GM23338 (cell line): ENCODE data around the gene MEPE. TPM values are rescaled to one million over a fixed set of nuclear protein-coding genes. Genes with fewer than 3 reads are reported as not detected.

Experiments used
- ATAC-seq: fragments of 200-7000 bp; cut with Tn5 transposase; 3 replicates; pipeline ENCODE4 v1.9.1; 2020
- DNase-seq: peaks from one replicate; pipeline ENCODE4 v3.0.0-alpha.2; 2015; ENCODE audit warnings: low spot score
- H2AFZ ChIP-seq: fragments of 200-600 bp; sonication (generic); 2 replicates; pipeline ENCODE4 v1.8.0; 2016; ENCODE audit warnings: antibody characterized with exemption, mild to moderate bottlenecking, moderate library complexity
- H3F3A ChIP-seq: fragments of 200-600 bp; sonication (generic); replicated peaks from 2 replicates; pipeline ENCODE4 v1.8.0; 2017; ENCODE audit warnings: antibody characterized with exemption, mixed run types, low read depth
- H3K27ac ChIP-seq: fragments of 200-600 bp; sonication (generic); 2 replicates; pipeline ENCODE4 v1.6.1; 2016; ENCODE audit warnings: low read depth
- H3K27me3 ChIP-seq: fragments of 200-600 bp; sonication (generic); 2 replicates; pipeline ENCODE4 v1.8.0; 2016; ENCODE audit warnings: mild to moderate bottlenecking, mixed run types, moderate library complexity; ENCODE audit not compliant: insufficient read depth
- H3K36me3 ChIP-seq: fragments of 200-600 bp; sonication (generic); 2 replicates; pipeline ENCODE4 v1.8.0; 2016; ENCODE audit warnings: mild to moderate bottlenecking; ENCODE audit not compliant: insufficient read depth
- H3K4me1 ChIP-seq: fragments of 200-600 bp; sonication (generic); 2 replicates; pipeline ENCODE4 v1.8.0; 2016; ENCODE audit warnings: mild to moderate bottlenecking, moderate library complexity; ENCODE audit not compliant: insufficient read depth
- H3K4me2 ChIP-seq: fragments of 200-600 bp; sonication (generic); 2 replicates; pipeline ENCODE4 v1.7.1; 2017; ENCODE audit warnings: mixed run types
- H3K4me3 ChIP-seq: fragments of 200-600 bp; sonication (generic); 2 replicates; pipeline ENCODE4 v1.6.1; 2016; ENCODE audit warnings: mixed run types
- H3K79me2 ChIP-seq: fragments of 200-600 bp; sonication (generic); replicated peaks from 2 replicates; pipeline ENCODE4 v1.8.0; 2017; ENCODE audit warnings: mild to moderate bottlenecking; ENCODE audit not compliant: insufficient read depth
- H3K9me2 ChIP-seq: fragments of 200-600 bp; sonication (generic); 2 replicates; pipeline ENCODE4 v1.8.0; 2017; ENCODE audit not compliant: insufficient read depth
- H4K20me1 ChIP-seq: fragments of 200-600 bp; sonication (generic); replicated peaks from 2 replicates; pipeline ENCODE4 v1.8.0; 2017; ENCODE audit warnings: mild to moderate bottlenecking; ENCODE audit not compliant: insufficient read depth
- H3K27ac Mint-ChIP-seq: 2 replicates; pipeline ENCODE4 v1.8.0; 2020; ENCODE audit warnings: inconsistent platforms, mild to moderate bottlenecking, moderate library complexity, mixed read lengths
- H3K27me3 Mint-ChIP-seq: 3 replicates; pipeline ENCODE4 v1.8.0; 2022; ENCODE audit warnings: low read depth, mild to moderate bottlenecking, moderate library complexity, mixed read lengths, inconsistent platforms; ENCODE audit not compliant: insufficient read depth, poor library complexity
- H3K36me3 Mint-ChIP-seq: 3 replicates; pipeline ENCODE4 v1.8.0; 2021; ENCODE audit warnings: low read depth, mild to moderate bottlenecking, inconsistent platforms, moderate library complexity, mixed read lengths
- H3K4me1 Mint-ChIP-seq: 3 replicates; pipeline ENCODE4 v1.8.0; 2020; ENCODE audit warnings: mild to moderate bottlenecking, inconsistent platforms, mixed read lengths
- H3K4me3 Mint-ChIP-seq: 3 replicates; pipeline ENCODE4 v1.8.0; 2021; ENCODE audit warnings: moderate library complexity, mild to moderate bottlenecking, inconsistent platforms, mixed read lengths
- H3K9me3 Mint-ChIP-seq: 3 replicates; pipeline ENCODE4 v1.8.0; 2020; ENCODE audit warnings: moderate library complexity, mild to moderate bottlenecking, inconsistent platforms, mixed read lengths
- ETS1 ChIP-seq: IDR thresholded peaks from 2 replicates; pipeline ENCODE4 v1.6.1; 2016; ENCODE audit warnings: antibody characterized with exemption
- STAT1 ChIP-seq: IDR thresholded peaks from one replicate; pipeline ENCODE4 v1.6.1; 2016; ENCODE audit warnings: antibody characterized with exemption; ENCODE audit not compliant: unreplicated experiment
- ZNF331 ChIP-seq: fragments of 250-450 bp; sonication (Bioruptor Pico); IDR thresholded peaks from 2 replicates; pipeline ENCODE4 v1.5.0; 2020; ENCODE audit warnings: low read depth, mild to moderate bottlenecking, moderate library complexity
- ZNF462 ChIP-seq: fragments of 250-450 bp; sonication (Bioruptor Pico); IDR thresholded peaks from 2 replicates; pipeline ENCODE4 v1.5.0; 2020; ENCODE audit warnings: mild to moderate bottlenecking, moderate library complexity
- polyA plus RNA-seq: library from polyadenylated mRNA; unstranded; fragments of >200 nt; fragmentation: Nextera tagmentation; extraction: Ambion mirVana; gene quantifications from 2 replicates; pipeline ENCODE4 v1.2.1, GENCODE V29; 2016
- total RNA-seq: library from RNA; depleted of rRNA; stranded (reverse); fragments of >200 nt; shearing (Covaris generic); gene quantifications from 2 replicates; pipeline ENCODE4 v1.2.3, GENCODE V29; 2014

Gene MEPE
- total and polyA plus RNA-seq, 2 experiments from 2014 or later = not detected

- no peak for TF ChIP-seq ZNF462 (CRISPR knock-in tag)
- no peak for TF ChIP-seq STAT1
- TF ChIP-seq ZNF331 (CRISPR knock-in tag) = no peak
Measured at GRCh38 chr4:87853891-87854290, 21.1 kb downstream of the MEPE start (continued).

DNA sequence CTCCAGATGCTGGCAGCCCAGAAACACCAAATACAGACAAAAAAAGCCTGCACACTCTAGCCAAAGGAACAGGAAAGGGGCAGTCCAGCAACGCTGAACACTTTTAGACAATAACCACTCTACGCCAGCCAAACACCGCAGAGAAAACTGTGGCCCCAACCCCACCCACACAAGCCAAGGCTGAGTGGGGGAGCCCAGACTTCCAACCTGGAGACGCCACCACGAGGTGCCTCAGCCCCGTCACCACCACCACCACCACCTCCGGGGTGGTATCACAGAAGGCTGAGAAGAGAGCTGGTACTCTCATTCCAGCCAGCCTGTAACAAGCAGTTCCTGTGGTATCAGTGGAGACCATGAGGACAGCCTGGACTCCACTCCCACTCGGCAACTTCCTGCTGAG, 22.8 kb downstream of the MEPE start:
- H3K4me1 ChIP-seq = peaks cover 17% of the 10 kb centered on the region
- H3K27me3 ChIP-seq = no peaks in the 10 kb centered on the region
- H3K4me2 ChIP-seq = no peak overlapping the region
- no peaks in the 10 kb centered on the region for H4K20me1 ChIP-seq
- no peak overlapping the region for H3K27ac Mint-ChIP-seq
- DNase-seq = no peak
- no peak overlapping the region for H3K4me3 ChIP-seq
- H3K36me3 ChIP-seq = no peaks in the 10 kb centered on the region
- H2AFZ ChIP-seq = no peak overlapping the region
- TF ChIP-seq ETS1 = no peak
- H3F3A ChIP-seq = no peaks in the 10 kb centered on the region
- ATAC-seq = no peak
- no peaks in the 10 kb centered on the region; the same call in 2 of the 3 replicates for H3K36me3 Mint-ChIP-seq
- H3K27ac ChIP-seq = no peak overlapping the region
- no peak overlapping the region for H3K4me3 Mint-ChIP-seq
- no peaks in the 10 kb centered on the region for H3K9me3 Mint-ChIP-seq
- no peaks in the 10 kb centered on the region; the same call in 1 of the 2 replicates for H3K9me2 ChIP-seq
- peaks cover 33% of the 10 kb centered on the region for H3K4me1 Mint-ChIP-seq
- peaks cover 3% of the 10 kb centered on the region for H3K27me3 Mint-ChIP-seq
- no peaks in the 10 kb centered on the region for H3K79me2 ChIP-seq
